ENCODE measurements around the gene FARSB.

- TF ChIP-seq ZNF232 (CRISPR knock-in tag; IDR thresholded peaks at IDR 0.05), result no peak
- no peak for TF ChIP-seq MYBL2 (CRISPR knock-in tag; IDR thresholded peaks at IDR 0.05)
- TF ChIP-seq E2F5 (CRISPR knock-in tag; IDR thresholded peaks at IDR 0.05), result no peak
- no peak for TF ChIP-seq MLX (CRISPR knock-in tag; IDR thresholded peaks at IDR 0.05)
- no peak for TF ChIP-seq CTCF (IDR thresholded peaks at IDR 0.05)
- TF ChIP-seq MAX (CRISPR knock-in tag; IDR thresholded peaks at IDR 0.05), result no peak
- TF ChIP-seq ZNF263 (CRISPR knock-in tag; IDR thresholded peaks at IDR 0.05; ENCODE audit: low read depth), result no peak
- TF ChIP-seq MXD4 (CRISPR knock-in tag; IDR thresholded peaks at IDR 0.05; ENCODE audit: borderline replicate concordance), result no peak
Observed at GRCh38 chr2:222693837-222694236, 37.9 kb upstream of the FARSB start.
